ENCODE results near the gene ZC3H4.
A peak's percentile ranks its signal among the peaks of the same experiment; 100 is the strongest.

ZC3H4 gene

GRCh38 chr19:47134545-47134944 is 21.0 kb upstream of the ZC3H4 start:
- DNase-seq (ENCODE audit: low read depth in 4 of 4, low spot score in 1 of 4), result no peak

GRCh38 chr19:47133021-47133471 is 19.5 kb upstream of the ZC3H4 start:
- no peak for DNase-seq (ENCODE audit: low read depth in 4 of 4, low spot score in 1 of 4)

DNA sequence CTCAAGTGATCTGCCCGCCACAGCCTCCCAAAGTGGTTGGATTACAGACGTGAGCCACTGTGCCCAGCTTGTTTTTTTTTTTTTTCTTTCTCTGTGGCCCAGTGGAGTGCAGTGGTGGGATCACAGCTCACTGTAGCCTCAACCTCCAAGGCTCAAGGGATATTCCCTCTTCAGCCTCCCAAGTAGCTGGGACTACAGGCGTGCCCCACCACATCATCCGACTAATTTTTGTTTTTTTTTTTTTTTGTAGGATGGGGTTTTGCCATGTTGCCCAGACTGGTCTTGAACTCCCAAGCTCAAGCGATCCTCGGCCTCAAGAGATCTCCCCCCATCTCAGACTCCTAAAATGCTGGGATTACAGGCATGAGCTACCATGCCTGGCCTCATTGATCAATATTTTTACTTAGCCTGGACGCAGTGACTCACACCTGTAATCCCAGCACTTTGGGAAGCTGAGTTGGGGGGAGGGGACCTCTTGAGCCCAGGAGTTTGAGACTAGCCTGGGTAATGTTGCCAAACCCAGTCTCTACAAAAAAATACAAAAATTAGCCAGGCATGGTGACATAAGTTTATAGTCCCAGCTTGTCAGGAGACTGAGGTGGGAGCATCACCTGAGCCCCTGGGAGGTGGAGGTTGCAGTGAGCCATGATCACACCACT is 18.7 kb upstream of the ZC3H4 start:
- DNase-seq (ENCODE audit: low read depth in 4 of 4, low spot score in 1 of 4), result no peak

- DNase-seq (ENCODE audit: low read depth in 4 of 4, low spot score in 1 of 4), result peak; percentile 79 to 94 (median 86)
Measured at GRCh38 chr19:47130589-47131227, 17.1 kb upstream of the ZC3H4 start, which contains the start of gene SAE1. Gene SAE1, plus strand, starts transcription at chr19:47130835. Its CDS starts 96 bp downstream, at chr19:47130931.

DNA sequence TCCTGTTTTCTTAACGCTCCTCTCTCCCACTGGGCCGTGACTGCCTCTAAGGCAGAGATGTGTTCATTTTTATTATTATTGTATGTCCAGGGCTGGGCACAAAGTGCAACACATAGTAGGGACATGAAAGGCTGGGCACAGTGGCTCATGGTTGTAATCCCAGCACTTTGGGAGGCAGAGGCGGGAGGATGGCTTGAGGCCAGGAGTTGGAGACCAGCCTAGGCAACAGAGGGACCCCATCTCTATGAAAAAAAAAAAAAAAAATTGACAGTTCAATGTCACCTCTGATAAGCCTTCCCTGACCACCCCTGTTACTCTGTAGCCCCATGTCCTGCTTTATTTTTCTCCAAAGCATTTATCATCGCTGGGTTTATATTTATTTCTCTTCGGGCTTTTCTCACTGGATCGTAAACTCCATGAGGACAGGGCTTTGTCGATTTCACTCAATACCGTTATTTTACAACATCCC is 16.6 kb upstream of the ZC3H4 start:
- no peak for DNase-seq (ENCODE audit: low read depth in 4 of 4, low spot score in 1 of 4)

DNA sequence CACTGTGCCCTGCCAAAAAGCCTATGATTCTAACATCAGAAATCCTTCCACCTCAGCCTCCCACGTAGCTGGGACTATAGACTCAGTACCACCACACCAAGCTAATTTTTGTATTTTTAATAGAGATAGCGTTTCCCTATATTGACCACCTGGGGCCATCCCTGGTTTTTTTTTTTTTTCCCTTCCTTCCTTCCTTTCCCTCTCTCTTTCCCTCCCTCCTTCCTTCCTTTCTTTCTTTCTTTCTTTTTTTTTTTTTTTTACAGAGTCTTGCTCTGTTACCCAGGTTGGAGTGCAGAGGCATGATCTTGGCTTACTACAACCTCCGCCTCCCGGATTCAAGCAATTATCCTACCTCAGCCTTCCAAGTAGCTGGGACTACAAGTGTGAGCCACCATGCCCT is 16.0 kb upstream of the ZC3H4 start:
- no peak for DNase-seq (ENCODE audit: low read depth in 4 of 4, low spot score in 1 of 4)

DNA sequence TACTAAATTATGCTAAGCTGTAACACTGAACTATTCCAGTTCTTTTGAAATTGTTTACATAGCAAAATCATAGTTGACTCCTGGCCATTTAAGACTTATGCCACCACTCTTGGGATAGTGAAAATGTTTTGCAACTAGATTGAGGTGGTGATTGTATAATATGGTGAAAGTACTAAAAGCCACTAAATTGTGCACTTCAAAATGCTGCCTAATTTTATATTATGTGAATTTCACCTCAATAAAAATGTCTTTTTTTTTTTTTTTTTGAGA is 12.0 kb upstream of the ZC3H4 start:
- DNase-seq (ENCODE audit: low read depth in 4 of 4, low spot score in 1 of 4), result no peak

GRCh38 chr19:47124937-47125668 is 11.5 kb upstream of the ZC3H4 start:
- DNase-seq (ENCODE audit: low read depth in 4 of 4, low spot score in 1 of 4), result no peak

GRCh38 chr19:47123406-47123805 is 9.8 kb upstream of the ZC3H4 start:
- no peak for DNase-seq (ENCODE audit: low read depth in 4 of 4, low spot score in 1 of 4)

DNA sequence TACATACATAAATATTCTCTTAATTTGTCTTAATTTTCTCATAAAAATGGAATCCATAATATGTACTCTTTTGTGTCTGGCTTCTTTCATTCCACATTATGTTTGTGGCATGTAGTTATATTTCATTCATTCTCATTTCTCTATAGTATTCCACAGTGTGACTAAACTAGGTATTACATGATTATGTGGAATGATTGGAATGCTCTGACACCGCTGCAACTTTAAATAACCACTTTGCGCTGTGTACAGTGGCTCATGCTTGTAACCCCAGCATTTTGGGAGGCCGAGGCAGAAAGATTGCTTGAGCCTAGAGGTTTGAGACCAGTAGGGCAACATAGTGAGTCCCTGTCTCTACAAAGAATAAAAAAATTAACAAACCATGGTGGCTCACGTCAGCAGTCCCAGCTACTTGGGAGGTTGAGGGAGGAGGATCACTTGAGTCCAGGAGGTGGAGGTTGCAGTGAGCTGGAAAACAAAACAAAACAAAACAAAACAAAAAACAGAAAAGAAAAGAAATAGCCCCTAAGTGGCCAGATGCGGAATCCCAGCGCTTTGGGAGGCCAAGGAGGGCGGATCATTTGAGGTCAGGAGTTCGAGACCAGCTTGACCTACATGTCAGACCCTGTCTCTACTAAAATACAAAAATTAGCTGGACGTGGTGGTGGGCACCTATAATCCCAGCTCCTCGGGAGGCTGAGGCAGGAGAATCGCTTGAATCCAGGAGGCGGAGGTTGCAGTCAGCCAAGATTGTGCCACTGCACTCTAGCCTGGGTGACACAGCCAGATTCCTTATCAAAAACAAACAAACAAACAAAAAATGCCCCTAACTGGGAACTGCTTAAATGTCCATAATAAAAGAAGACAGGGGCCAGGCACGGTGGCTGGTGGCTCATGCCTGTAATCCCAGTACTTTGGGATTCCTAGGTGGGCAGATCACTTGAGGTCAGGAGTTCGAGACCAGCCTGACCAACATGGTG is 9.1 kb upstream of the ZC3H4 start:
- DNase-seq (ENCODE audit: low read depth in 4 of 4, low spot score in 1 of 4), result no peak

- no peak for DNase-seq (ENCODE audit: low read depth in 4 of 4, low spot score in 1 of 4)
Measured at GRCh38 chr19:47120470-47121067, 7.0 kb upstream of the ZC3H4 start.

DNA sequence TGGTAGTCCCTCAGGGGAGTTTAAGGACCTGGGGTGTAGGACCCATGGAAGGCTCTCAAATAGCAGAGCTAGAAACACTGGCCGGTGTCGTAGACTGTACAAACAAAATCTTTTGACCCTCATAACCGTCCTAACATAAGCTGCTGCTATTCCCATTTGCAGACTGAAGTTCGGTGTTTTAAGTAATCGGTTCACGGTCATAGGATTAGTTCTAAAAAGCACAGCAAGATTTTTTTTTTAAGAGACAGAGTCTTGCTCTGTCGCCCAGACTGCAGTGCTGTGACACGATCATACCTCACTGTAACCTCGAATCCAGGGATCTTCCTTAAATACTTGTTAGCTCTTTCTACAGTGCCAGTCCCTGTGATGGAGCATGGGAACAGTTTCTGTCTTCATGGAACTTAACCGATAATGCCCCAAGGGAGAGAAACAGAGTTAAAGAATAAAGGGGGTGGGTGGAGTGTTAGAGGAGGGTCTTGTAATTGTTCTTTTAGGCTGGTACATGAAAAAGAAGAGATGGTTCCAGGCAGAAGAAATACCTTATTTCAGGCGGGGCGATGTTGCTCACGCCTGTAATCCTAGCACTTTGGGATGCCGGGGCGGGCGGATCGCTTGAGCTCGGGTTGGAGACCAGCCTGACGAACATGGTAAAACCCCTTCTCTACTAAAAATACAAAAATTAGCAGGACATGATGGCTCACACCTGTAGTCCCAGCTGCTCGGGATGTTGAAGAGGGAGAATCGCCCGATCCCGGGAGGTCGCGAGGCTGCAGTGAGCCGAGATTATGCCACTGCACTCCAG is 475 bp upstream of the ZC3H4 start:
- DNase-seq (ENCODE audit: low read depth in 4 of 4, low spot score in 1 of 4), result no peak

DNA sequence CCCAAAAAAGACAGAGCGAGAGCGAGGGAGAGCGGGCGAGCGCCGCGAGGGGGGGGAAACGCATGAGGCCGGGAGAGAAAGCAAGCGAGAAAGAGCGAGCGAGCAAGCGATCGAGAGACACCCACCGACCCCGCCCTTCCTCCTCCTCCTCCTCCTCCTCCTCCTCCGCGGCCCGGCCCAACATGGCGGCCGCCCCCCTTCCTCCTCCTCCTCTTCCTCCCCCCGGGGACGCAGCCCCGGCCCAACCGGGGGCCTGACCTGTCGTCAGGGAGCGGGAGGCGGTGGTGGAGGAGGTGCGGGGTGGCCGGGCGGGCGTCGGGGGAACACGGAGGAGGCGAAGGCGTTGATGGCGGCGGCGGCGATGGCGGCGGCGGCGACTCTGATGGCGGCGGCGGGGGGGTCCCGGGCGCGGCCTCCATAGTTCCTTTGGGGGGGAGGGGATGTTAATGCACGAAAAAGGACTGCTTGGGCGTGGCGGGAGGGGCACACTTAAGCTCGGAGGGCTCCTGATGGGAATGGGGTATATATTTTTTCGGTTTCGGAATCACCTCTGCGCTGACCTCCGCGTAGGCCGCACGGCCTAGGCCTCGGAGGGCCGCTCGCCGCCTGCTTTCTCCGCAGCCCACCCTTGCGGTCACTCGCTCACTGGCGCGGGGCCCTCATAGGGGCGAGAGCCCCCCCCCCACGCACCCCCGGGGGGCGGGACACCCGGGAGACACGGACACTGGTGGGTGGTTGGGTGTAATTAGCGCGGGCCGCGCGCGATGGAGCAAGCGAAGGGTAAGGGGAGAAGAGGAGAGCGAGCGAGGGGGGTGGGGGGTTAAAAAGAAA is 1.2 kb downstream of the ZC3H4 start:
- DNase-seq (ENCODE audit: low read depth in 4 of 4, low spot score in 1 of 4), result peak; percentile 60 to 86 (median 74)

DNA sequence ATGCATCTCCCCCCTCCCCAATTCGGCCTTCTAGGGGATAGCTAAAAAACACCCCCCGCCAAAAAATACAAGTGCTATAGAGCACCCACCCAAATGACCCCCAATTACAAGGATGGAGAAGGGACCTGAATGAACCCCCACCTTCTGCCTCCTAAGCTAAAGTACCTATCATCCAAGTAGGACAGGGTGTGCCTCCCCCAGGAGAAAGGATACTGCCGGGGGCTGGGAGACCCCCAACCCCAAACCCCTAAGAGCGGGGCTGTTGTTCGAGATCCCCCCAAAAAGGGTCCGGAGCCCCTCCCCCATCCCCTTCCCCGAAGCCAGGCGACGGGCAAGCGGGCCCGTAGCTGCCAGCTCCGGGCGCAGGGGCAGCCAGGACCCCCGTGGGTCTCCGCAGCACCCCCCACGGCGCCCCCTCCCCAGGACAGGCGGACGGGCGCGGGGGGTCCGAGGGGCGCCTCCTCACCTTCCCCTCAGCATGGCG is 1.9 kb downstream of the ZC3H4 start:
- DNase-seq (ENCODE audit: low read depth in 4 of 4, low spot score in 1 of 4), result no peak

- DNase-seq (ENCODE audit: low read depth in 4 of 4, low spot score in 1 of 4), result peak in 1 of 4 experiments; percentile 35
Measured at GRCh38 chr19:47111006-47111621, 2.5 kb downstream of the ZC3H4 start.

- no peak for DNase-seq (ENCODE audit: low read depth in 4 of 4, low spot score in 1 of 4)
Measured at GRCh38 chr19:47110521-47111005, 3.0 kb downstream of the ZC3H4 start.

GRCh38 chr19:47109541-47110375 is 3.8 kb downstream of the ZC3H4 start:
- DNase-seq (ENCODE audit: low read depth in 4 of 4, low spot score in 1 of 4), result peak in 3 of 4 experiments; percentile 39 to 59 (median 45)

Measured in stimulated activated CD4-positive, alpha-beta T cell treated with anti-CD3 and anti-CD28 coated beads, Interleukin-1b, Interleukin-23, amount 100 ng/mL, for 24 hours (primary cell).